Measurements from ENCODE around the gene GRID1. TPM values are rescaled to one million over a fixed set of nuclear protein-coding genes. Genes with fewer than 3 reads are reported as not detected.

GRID1 gene
- total and polyA plus RNA-seq, 9 of the 15 experiments (the other 6 are each of a cell fraction or from before 2014, with no cell fraction given): 0.01 to 7.2 (median 1.2) TPM

GRCh38 chr10:86221442-86222335 lies 144.9 kb downstream of the GRID1 start:
- ATAC-seq: no peak
- ChIA-PET POLR2A (interaction anchor here (0.6 kb wide), 1 partner anchor 45 kb away, joined by 3 read pairs; no protein-coding TSS in a partner anchor), CTCF (ENCODE audit: low intra/inter-chr PET ratio) (no interaction called here)
- TF ChIP-seq RAD51 (IDR thresholded peaks at IDR 0.05; ENCODE audit: borderline replicate concordance, low read depth) (no peak), TCF3 (CRISPR knock-in tag; IDR thresholded peaks at IDR 0.05) (no peak), ZNF79 (CRISPR knock-in tag; IDR thresholded peaks at IDR 0.05; ENCODE audit: low read depth) (no peak), ZFP30 (CRISPR knock-in tag; IDR thresholded peaks at IDR 0.05; ENCODE audit: borderline replicate concordance) (no peak), HMG20B (CRISPR knock-in tag; IDR thresholded peaks at IDR 0.05) (no peak), HIVEP1 (CRISPR knock-in tag; IDR thresholded peaks at IDR 0.05) (no peak), ZC3H11A (IDR thresholded peaks at IDR 0.05; ENCODE audit: low read depth, low read length) (no peak), SNIP1 (IDR thresholded peaks at IDR 0.05; ENCODE audit: low read depth) (no peak), PRPF4 (IDR thresholded peaks at IDR 0.05; ENCODE audit: insufficient read depth, low read depth, low read length, poor library complexity, severe bottlenecking) (no peak), ZNF740 (CRISPR knock-in tag; IDR thresholded peaks at IDR 0.05) (no peak), ZNF740 (tag; IDR thresholded peaks at IDR 0.05) (no peak), CTBP1 (IDR thresholded peaks at IDR 0.05; ENCODE audit: borderline replicate concordance) (no peak), SAFB2 (IDR thresholded peaks at IDR 0.05; ENCODE audit: borderline replicate concordance, low read depth, low read length, severe bottlenecking) (no peak)
- no TSS peak for BruUV-seq (replicated peaks)
- no peaks in the 10 kb centered on the region for H3K4me1 ChIP-seq (replicated peaks in 1 of 2; ENCODE audit: control insufficient read depth in 2 of 2, insufficient read depth in 2 of 2, low read length in 2 of 2)
- no peaks in the 10 kb centered on the region for H3K9me3 ChIP-seq (replicated peaks; ENCODE audit: control insufficient read depth, insufficient read depth, low read depth, low read length)
- H2AFZ ChIP-seq (ENCODE audit: low read depth, low read length): no peak overlapping the region
- H3K4me2 ChIP-seq (ENCODE audit: insufficient read depth, low read length): no peak overlapping the region
- H3K36me3 ChIP-seq (ENCODE audit: control insufficient read depth, insufficient read depth, low read length): no peaks in the 10 kb centered on the region
- no peaks in the 10 kb centered on the region for H3K9me1 ChIP-seq (ENCODE audit: control insufficient read depth, insufficient read depth, low read length)
- no peaks in the 10 kb centered on the region for H3K79me2 ChIP-seq (ENCODE audit: control insufficient read depth, insufficient read depth, low read length)
- 0% methylated on average over 6 of the region's 7 CpGs for WGBS (ENCODE audit: insufficient coverage, low coverage, missing lambda C conversion rate)
- no peak overlapping the region for H3K9ac ChIP-seq (ENCODE audit: insufficient read depth in 1 of 2, low read depth in 2 of 2, low read length in 2 of 2)
- no peaks in the 10 kb centered on the region for H3K27me3 ChIP-seq (ENCODE audit: control insufficient read depth in 2 of 2, insufficient read depth in 2 of 2, low read length in 2 of 2)
- no peak overlapping the region for H3K4me3 ChIP-seq
- H4K20me1 ChIP-seq (replicated peaks; ENCODE audit: control insufficient read depth, insufficient read depth, low read length): no peaks in the 10 kb centered on the region
- FAIRE-seq: no peak
- DNase-seq (ENCODE audit: extremely low read depth in 1 of 4, low spot score in 3 of 4): no peak
- intact Hi-C loops (cut with micrococcal nuclease) (no loop called here), in situ Hi-C loops (cut with MboI) (no loop called here)
- no peak overlapping the region for H3K27ac ChIP-seq (ENCODE audit: extremely low read depth, low read depth, low read length)
